Upper lobe of left lung (tissue), 6 donors: ENCODE measurements around the gene NDUFAF7. TPM values are rescaled to one million over a fixed set of nuclear protein-coding genes. Genes with fewer than 3 reads are reported as not detected.

Experiments used
- ATAC-seq, 2 donors: fragments of 200-7000 bp; cut with Tn5 transposase; one replicate each; pipeline ENCODE4 v1.9.1; 2022; ENCODE audit warnings: mild to moderate bottlenecking in 2 of 2, moderate library complexity in 2 of 2; ENCODE audit not compliant: low FRiP score in 2 of 2
- DNase-seq, 2 donors: peaks; one replicate each; pipeline ENCODE4 v3.0.0-alpha.2; 2019 to 2020
- H3K27ac ChIP-seq, 4 donors: fragments of 200-600 bp; sonication (generic); one replicate each; pipeline ENCODE4 v1.5.1; 2016 to 2019
- H3K27me3 ChIP-seq, 4 donors: fragments of 200-600 bp; sonication (generic); one replicate each; pipeline ENCODE4 v1.5.1; 2017 to 2019
- H3K36me3 ChIP-seq, 4 donors: fragments of 200-600 bp; sonication (generic); one replicate each; pipeline ENCODE4 v1.5.1; 2016 to 2019
- H3K4me1 ChIP-seq, 4 donors: fragments of 200-600 bp; sonication (generic); one replicate each; pipeline ENCODE4 v1.5.1; 2018 to 2019
- H3K4me3 ChIP-seq, 4 donors: fragments of 200-600 bp; sonication (generic); one replicate each; pipeline ENCODE4 v1.5.1; 2017 to 2019; ENCODE audit warnings: mild to moderate bottlenecking in 2 of 4, moderate library complexity in 1 of 4
- H3K9me3 ChIP-seq, 4 donors: fragments of 200-600 bp; sonication (generic); one replicate each; pipeline ENCODE4 v1.5.1; 2018 to 2019
- CTCF ChIP-seq, 6 experiments: fragments of 450-650 bp in 4 of 6; fragments of 200-600 bp in 2 of 6; sonication (generic) in 2 of 6; IDR thresholded peaks; one replicate each; pipeline ENCODE4 v1.5.1; 2016 to 2019; ENCODE audit warnings: antibody characterized with exemption in 6 of 6
- EP300 ChIP-seq, 4 donors: sonication (generic); formaldehyde crosslinking; IDR thresholded peaks; one replicate each; pipeline ENCODE4 v1.5.1; 2017; ENCODE audit warnings: antibody characterized with exemption in 4 of 4, control low read depth in 2 of 4
- POLR2A ChIP-seq, 4 donors: fragments of 450-650 bp; IDR thresholded peaks; one replicate each; pipeline ENCODE4 v1.5.1; 2016 to 2017; ENCODE audit warnings: antibody characterized with exemption in 4 of 4, mild to moderate bottlenecking in 2 of 4
- POLR2AphosphoS5 ChIP-seq, 2 donors: sonication (generic); formaldehyde crosslinking; IDR thresholded peaks; one replicate each; pipeline ENCODE4 v1.5.1; 2017; ENCODE audit warnings: antibody characterized with exemption in 2 of 2
- WGBS, 2 donors: methylation state at CpG; one replicate each; pipeline ENCODE4 v1.1.5; 2017 to 2018; 5-methylcytosine and 5-hydroxymethylcytosine counted together
- total RNA-seq, 6 donors: library from RNA; depleted of rRNA in 4 of 6; stranded (reverse); fragments of >200 nt in 4 of 6; gene quantifications; one replicate each; pipeline versions ENCODE4 v1.1.0 to v1.2.1, GENCODE V29; 2016 to 2021
- donor health status: DM: no; HTN: no; CAD: no; lungs with moderate emphysema.
- donor health status: DM: no; HTN: yes; CAD: no; lungs with severe emphysema.

The NDUFAF7 gene
- total RNA-seq, 6 donors from 2014 or later, result 7.4 to 30.4 (median 15.7) TPM

- TF ChIP-seq POLR2A (IDR thresholded peaks at IDR 0.05) (no peak), EP300 (IDR thresholded peaks at IDR 0.05) (no peak), CTCF (IDR thresholded peaks at IDR 0.05) (no peak), POLR2AphosphoS5 (IDR thresholded peaks at IDR 0.05) (no peak)
- DNase-seq, result no peak
- 93 to 100% methylated on average over 4 of the region's 4 CpGs for WGBS, 2 donors
- no peak overlapping the region for H3K27ac ChIP-seq
- ATAC-seq, result no peak
- H3K36me3 ChIP-seq, result peaks cover 3 to 40% (median 16%) of the 10 kb centered on the region in 4 donors
- no peaks in the 10 kb centered on the region for H3K27me3 ChIP-seq
- H3K4me3 ChIP-seq, result no peak overlapping the region
- H3K4me1 ChIP-seq, result peaks cover 15 to 24% (median 20%) of the 10 kb centered on the region in 4 donors
- H3K9me3 ChIP-seq, result no peaks in the 10 kb centered on the region
Observed at GRCh38 chr2:37226863-37227262, 4.6 kb upstream of the NDUFAF7 start.

GRCh38 chr2:37228788-37229187 lies 2.7 kb upstream of the NDUFAF7 start:
- H3K4me3 ChIP-seq, result no peak overlapping the region
- H3K9me3 ChIP-seq, result no peaks in the 10 kb centered on the region
- H3K4me1 ChIP-seq, result peaks cover 26 to 33% (median 31%) of the 10 kb centered on the region in 4 donors
- WGBS, 2 donors, result 93 to 99% methylated on average over 3 of the region's 3 CpGs
- no peaks in the 10 kb centered on the region for H3K27me3 ChIP-seq
- DNase-seq, result no peak
- no peak for TF ChIP-seq CTCF (IDR thresholded peaks at IDR 0.05)
- no peak for TF ChIP-seq POLR2AphosphoS5 (IDR thresholded peaks at IDR 0.05)
- no peak for TF ChIP-seq EP300 (IDR thresholded peaks at IDR 0.05)
- TF ChIP-seq POLR2A (IDR thresholded peaks at IDR 0.05), result no peak
- no peak overlapping the region for H3K27ac ChIP-seq
- no peak for ATAC-seq
- H3K36me3 ChIP-seq, result peaks cover 0 to 21% (median 10%) of the 10 kb centered on the region in 4 donors

DNA sequence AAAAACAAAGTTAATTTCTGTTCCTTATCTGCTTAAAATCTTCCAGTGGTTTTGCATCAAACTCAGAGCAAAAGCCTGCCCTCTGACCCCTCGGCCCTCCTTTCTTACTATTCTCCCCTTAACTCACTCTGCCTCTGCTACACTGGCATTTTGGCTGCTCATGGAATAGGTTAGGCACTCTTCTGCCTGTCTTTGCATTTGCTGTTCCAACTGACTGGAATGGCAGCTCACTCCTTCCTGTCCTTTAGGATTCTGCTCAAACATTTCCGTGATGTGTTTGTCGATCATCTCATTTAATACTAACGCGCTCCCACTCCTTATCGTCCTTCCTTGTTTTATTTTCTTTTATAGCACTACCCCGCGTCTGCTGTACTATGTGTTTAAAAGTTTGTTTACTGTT lies 877 bp upstream of the NDUFAF7 start:
- H3K36me3 ChIP-seq, result peaks cover 0 to 28% (median 10%) of the 10 kb centered on the region in 4 donors
- H3K4me3 ChIP-seq, result peak overlapping the region; percentile 0 to 90 (median 70)
- DNase-seq (no peak), ATAC-seq (no peak)
- H3K27ac ChIP-seq, result peak overlapping the region; percentile 91 to 98 (median 96)
- H3K4me1 ChIP-seq, result peaks cover 25 to 29% (median 27%) of the 10 kb centered on the region in 4 donors
- TF ChIP-seq CTCF (IDR thresholded peaks at IDR 0.05), result no peak
- 2 to 3% methylated on average over 8 of the region's 8 CpGs for WGBS, 2 donors
- H3K27me3 ChIP-seq, result no peaks in the 10 kb centered on the region
- H3K9me3 ChIP-seq, result no peaks in the 10 kb centered on the region

GRCh38 chr2:37232131-37232933 lies 874 bp downstream of the NDUFAF7 start:
- ATAC-seq, result peak; percentile 19 to 46
- DNase-seq, result peak in 1 of 2 donors; percentile 27
- H3K4me1 ChIP-seq, result peaks cover 25 to 29% (median 27%) of the 10 kb centered on the region in 4 donors

More at GRCh38 chr2:37232131-37232933, 874 bp downstream of the NDUFAF7 start:
- TF ChIP-seq POLR2AphosphoS5 (IDR thresholded peaks at IDR 0.05), result no peak
- TF ChIP-seq EP300 (IDR thresholded peaks at IDR 0.05), result no peak
- TF ChIP-seq POLR2A (IDR thresholded peaks at IDR 0.05), result no peak
- TF ChIP-seq CTCF (IDR thresholded peaks at IDR 0.05), result no peak
- Histone ChIP-seq H3K27me3 (no peaks in the 10 kb centered on the region), H3K4me3 (peak overlapping the region; percentile 69 to 96 (median 81)), H3K9me3 (no peaks in the 10 kb centered on the region), H3K36me3 (peaks cover 0 to 34% (median 8%) of the 10 kb centered on the region in 4 donors), H3K27ac (peak overlapping the region; percentile 91 to 98 (median 96))
- 20 to 22% methylated on average over 16 to 18 of the region's 18 CpGs for WGBS, 2 donors
